Panc1 (cell line): ENCODE results near the gene AGBL3. TPM values are rescaled to one million over a fixed set of nuclear protein-coding genes. Genes with fewer than 3 reads are reported as not detected.

Source experiments
- ATAC-seq: fragments of 200-7000 bp; cut with Tn5 transposase; 2 replicates; pipeline ENCODE4 v1.9.1; 2020; ENCODE audit warnings: mild to moderate bottlenecking, moderate library complexity
- BruUV-seq: library from RNA; stranded (reverse); fragments of 400-500 nt; replicated peaks from 2 replicates; lab custom pipeline; 2021; lab: Mats Ljungman, UMichigan
- CTCF ChIA-PET: fragments of 300-600 bp; sonication (Branson Sonifier 250); formaldehyde crosslinking; loops from one replicate; lab custom pipeline; 2022; ENCODE audit warnings: antibody characterized with exemption; lab: Charles Lee
- POLR2A ChIA-PET: fragments of 300-600 bp; sonication (Branson Sonifier 250); formaldehyde crosslinking; loops from one replicate; lab custom pipeline; 2022; ENCODE audit warnings: antibody characterized with exemption; lab: Charles Lee
- DNase-seq: peaks from one replicate; pipeline ENCODE4 v3.0.0-alpha.2; 2010; ENCODE audit warnings: low read depth, low spot score
- H3K27ac ChIP-seq: 2 replicates; pipeline ENCODE4 v1.5.1; 2011; ENCODE audit warnings: mild to moderate bottlenecking, low read length, inconsistent platforms
- H3K27me3 ChIP-seq: fragments of 200-500 bp; sonication (Bioruptor generic); 2 replicates; pipeline ENCODE4 v1.6.0; 2014; ENCODE audit warnings: low read length, inconsistent platforms; ENCODE audit not compliant: control insufficient read depth, insufficient read depth
- H3K36me3 ChIP-seq: fragments of 200-500 bp; sonication (Bioruptor generic); 2 replicates; pipeline ENCODE4 v1.5.1; 2014; ENCODE audit warnings: inconsistent platforms, mild to moderate bottlenecking, low read length, moderate library complexity; ENCODE audit not compliant: control insufficient read depth, insufficient read depth
- H3K4me1 ChIP-seq: 2 replicates; pipeline ENCODE4 v1.5.1; 2011; ENCODE audit warnings: inconsistent platforms, mild to moderate bottlenecking, low read length, moderate library complexity; ENCODE audit not compliant: control insufficient read depth, insufficient read depth
- H3K4me3 ChIP-seq, 2 experiments: 2 replicates each; pipeline ENCODE4 v1.5.1; 2011 to 2012; ENCODE audit warnings: low read depth in 2 of 2, low read length in 2 of 2, mild to moderate bottlenecking in 2 of 2, inconsistent platforms in 1 of 2, moderate library complexity in 1 of 2
- H3K9me3 ChIP-seq: fragments of 200-500 bp; sonication (Bioruptor generic); 2 replicates; pipeline ENCODE4 v1.5.1; 2014; ENCODE audit warnings: low read depth, mild to moderate bottlenecking, inconsistent platforms, low read length, moderate library complexity; ENCODE audit not compliant: control insufficient read depth, insufficient read depth
- CTCF ChIP-seq: fragments of 450-650 bp; IDR thresholded peaks from 2 replicates; pipeline ENCODE4 v1.5.1; 2017; ENCODE audit warnings: mild to moderate bottlenecking
- POLR2AphosphoS5 ChIP-seq: IDR thresholded peaks from 2 replicates; pipeline ENCODE4 v1.6.1; 2012; ENCODE audit warnings: mild to moderate bottlenecking, low read depth, low read length, moderate library complexity
- REST ChIP-seq, 2 experiments: IDR thresholded peaks; 2 replicates each; pipeline ENCODE4 v1.6.1; 2011 to 2012; ENCODE audit warnings: low read depth in 2 of 2, control low read depth in 1 of 2, low read length in 1 of 2, mild to moderate bottlenecking in 1 of 2, moderate library complexity in 1 of 2; ENCODE audit not compliant: insufficient read depth in 1 of 2
- SIN3A ChIP-seq: IDR thresholded peaks from 2 replicates; pipeline ENCODE4 v1.6.1; 2012; ENCODE audit warnings: low read depth, mild to moderate bottlenecking, low read length, moderate library complexity, borderline replicate concordance; ENCODE audit not compliant: insufficient read depth
- TCF7L2 ChIP-seq: IDR thresholded peaks from 2 replicates; pipeline ENCODE4 v1.6.1; 2011; ENCODE audit warnings: mild to moderate bottlenecking, low read depth, low read length, inconsistent platforms
- in situ Hi-C: cut with HindIII; loops from 2 replicates; pipeline ENCODE4 v1.10.0; 2016; ENCODE audit warnings: low sequenced_read_pairs, low pct_unique_long_range_greater_than_20kb
- intact Hi-C: fragments of 100-400 bp; cut with micrococcal nuclease; formaldehyde crosslinking; loops from one replicate; pipeline ENCODE4 v1.10.0; 2022; ENCODE audit not compliant: unreplicated experiment
- total RNA-seq: library from RNA; stranded (reverse); gene quantifications from one replicate; pipeline ENCODE4 v1.2.1, GENCODE V29; 2021; ENCODE audit not compliant: unreplicated experiment

Gene AGBL3
- total RNA-seq, 1 experiment from 2014 or later: 2.5 TPM

GRCh38 chr7:135076882-135077281 is 90.6 kb downstream of the AGBL3 start:
- BruUV-seq: no TSS peak
- Histone ChIP-seq H3K27me3 (no peaks in the 10 kb centered on the region), H3K9me3 (no peaks in the 10 kb centered on the region), H3K4me3 (no peak overlapping the region), H3K36me3 (no peaks in the 10 kb centered on the region), H3K27ac (no peak overlapping the region), H3K4me1 (no peaks in the 10 kb centered on the region)
- ATAC-seq: no peak
- ChIA-PET POLR2A (no interaction called here), CTCF (no interaction called here)
- in situ Hi-C loops (no loop called here), intact Hi-C loops (no loop called here)
- TF ChIP-seq CTCF: no peak
- TF ChIP-seq TCF7L2: no peak
- no peak for TF ChIP-seq POLR2AphosphoS5
- TF ChIP-seq SIN3A: no peak
- no peak for TF ChIP-seq REST (IDR thresholded peaks at IDR 0.05; ENCODE audit: insufficient read depth in 1 of 2, low read depth in 2 of 2, low read length in 1 of 2)
- no peak for DNase-seq

GRCh38 chr7:135077642-135078041 is 91.3 kb downstream of the AGBL3 start:
- Histone ChIP-seq H3K36me3 (no peaks in the 10 kb centered on the region), H3K27me3 (no peaks in the 10 kb centered on the region), H3K4me1 (no peaks in the 10 kb centered on the region), H3K4me3 (no peak overlapping the region), H3K27ac (no peak overlapping the region), H3K9me3 (no peaks in the 10 kb centered on the region)
- ChIA-PET CTCF (no interaction called here), POLR2A (no interaction called here)
- no peak for ATAC-seq
- DNase-seq: no peak
- in situ Hi-C loops (no loop called here), intact Hi-C loops (no loop called here)
- TF ChIP-seq CTCF (no peak), POLR2AphosphoS5 (no peak)
- no TSS peak for BruUV-seq
